ENCODE measurements around the gene HBA1.
"Not testable (repeated sequence)": the region's sequence is repeated elsewhere in the genome, so short reads cannot be mapped to it uniquely, and the experiment has no call there.

HBA1 gene

DNA sequence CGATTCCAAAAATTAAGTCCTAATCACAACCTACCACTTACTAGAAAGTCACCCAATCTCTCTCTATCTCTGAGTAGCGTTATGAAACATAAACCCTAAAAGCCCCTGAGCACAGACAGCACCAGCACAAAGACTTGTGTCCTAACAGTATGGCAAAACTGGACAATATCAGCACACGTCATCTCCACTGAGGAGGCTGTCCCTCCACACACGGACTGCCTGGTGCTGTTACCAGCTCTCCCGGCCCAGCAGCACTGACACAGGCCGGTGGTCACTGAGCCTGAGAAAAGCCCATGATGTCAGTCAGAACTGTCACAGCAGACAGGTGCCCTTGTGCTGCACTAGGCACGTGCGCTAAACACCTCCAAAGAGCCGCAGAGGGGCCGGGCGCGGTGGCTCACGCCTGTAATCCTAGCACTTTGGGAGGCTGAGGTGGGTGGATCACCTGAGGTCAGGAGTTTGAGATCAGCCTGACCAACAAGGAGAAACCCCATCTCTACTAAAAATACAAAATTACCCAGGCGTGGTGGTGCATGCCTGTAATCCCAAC is 35.2 kb downstream of the HBA1 start:
- DNase-seq: not testable (repeated sequence)

DNA sequence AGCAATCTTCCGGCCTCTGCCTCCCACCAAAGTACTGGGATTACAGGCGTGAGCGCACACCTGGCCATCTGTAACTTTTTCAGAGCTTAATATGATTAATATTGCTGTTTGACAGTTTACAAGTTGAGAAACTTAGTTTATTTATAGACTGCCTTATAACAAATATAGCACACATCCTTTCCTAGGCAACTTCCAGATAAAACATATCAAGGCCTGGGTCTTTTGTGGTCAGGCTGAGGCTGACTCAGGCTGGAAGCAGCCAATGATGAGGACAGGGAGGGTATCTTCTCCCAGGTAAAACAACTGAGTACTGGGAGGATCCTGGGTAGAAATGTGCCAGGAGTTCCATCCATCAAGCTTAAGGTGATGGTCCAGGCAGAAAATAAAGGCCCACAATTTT is 36.5 kb downstream of the HBA1 start:
- no peak for DNase-seq

DNA sequence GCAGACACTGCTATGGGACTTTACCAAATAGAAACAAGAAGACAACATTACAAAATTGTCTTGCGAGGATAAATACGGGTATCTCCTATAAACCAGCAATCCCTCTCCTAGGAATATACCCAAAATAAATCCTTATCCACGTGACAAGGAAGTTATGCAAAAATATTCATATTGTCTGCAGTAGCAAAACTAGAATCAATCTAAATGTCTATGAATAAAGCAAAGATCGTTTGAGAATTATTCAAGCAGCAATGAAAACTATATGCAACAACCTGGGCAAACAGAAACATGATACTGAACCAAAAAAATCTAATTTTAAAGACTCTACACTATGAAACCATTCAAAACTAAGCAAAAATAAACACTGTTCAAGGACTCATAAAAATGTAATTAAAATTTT is 43.5 kb downstream of the HBA1 start:
- DNase-seq: no peak
